H1 (cell line): ENCODE measurements around the gene DPYD. TPM values are rescaled to one million over a fixed set of nuclear protein-coding genes. Genes with fewer than 3 reads are reported as not detected.

Source experiments
- CTCF ChIA-PET: fragments of 300-600 bp; sonication (Branson Sonifier 250); formaldehyde crosslinking; loops from one replicate; lab custom pipeline; 2021; ENCODE audit not compliant: partially characterized antibody; lab: Charles Lee
- POLR2A ChIA-PET: fragments of 300-600 bp; sonication (Branson Sonifier 250); formaldehyde crosslinking; loops from one replicate; lab custom pipeline; 2021; ENCODE audit warnings: inconsistent platforms; ENCODE audit not compliant: partially characterized antibody; lab: Charles Lee
- DNase-seq, 2 experiments: peaks; one replicate each; pipeline versions ENCODE4 v3.0.0 to v3.0.0-alpha.2; 2010 to 2022; ENCODE audit warnings: low spot score in 2 of 2, low read depth in 1 of 2, mixed read lengths in 1 of 2
- FAIRE-seq: peaks from 2 replicates; lab custom pipeline; 2011; peaks lifted over from hg19 to GRCh38; lab: Jason Lieb, UNC
- H2AFZ ChIP-seq: 2 replicates; pipeline ENCODE4 v1.8.1; 2012; ENCODE audit warnings: low read length, inconsistent platforms
- H2AK5ac ChIP-seq: 2 replicates; pipeline ENCODE4 v1.6.1; 2013; ENCODE audit warnings: low read depth, low read length
- H2BK120ac ChIP-seq: replicated peaks from 2 replicates; pipeline ENCODE3; 2013; ENCODE audit warnings: low read depth, low read length, inconsistent platforms
- H2BK12ac ChIP-seq: 2 replicates; pipeline ENCODE4 v1.6.1; 2013; ENCODE audit warnings: low read depth, low read length
- H2BK15ac ChIP-seq: 2 replicates; pipeline ENCODE4 v1.6.1; 2013; ENCODE audit warnings: low read length
- H2BK20ac ChIP-seq: 2 replicates; pipeline ENCODE4 v1.6.1; 2013; ENCODE audit warnings: low read length
- H2BK5ac ChIP-seq: 2 replicates; pipeline ENCODE4 v1.6.1; 2013; ENCODE audit warnings: low read depth, low read length
- H3K14ac ChIP-seq: 2 replicates; pipeline ENCODE4 v1.6.1; 2013; ENCODE audit warnings: inconsistent platforms; ENCODE audit not compliant: insufficient read length
- H3K18ac ChIP-seq: 2 replicates; pipeline ENCODE4 v1.6.1; 2013; ENCODE audit warnings: low read length; ENCODE audit errors: extremely low read depth
- H3K23ac ChIP-seq: 2 replicates; pipeline ENCODE4 v1.6.1; 2013; ENCODE audit warnings: inconsistent platforms; ENCODE audit not compliant: insufficient read length
- H3K23me2 ChIP-seq: 2 replicates; pipeline ENCODE4 v1.6.1; 2013; ENCODE audit warnings: low read depth, low read length
- H3K27ac ChIP-seq: 2 replicates; pipeline ENCODE4 v1.6.1; 2011; ENCODE audit warnings: low read depth, low read length, inconsistent platforms
- H3K27me3 ChIP-seq, 4 experiments: replicated peaks in 1 of 4; 1 replicate in 1 of 4; 2 replicates in 3 of 4; pipeline versions ENCODE4 v1.6.1 to v1.8.1; 2011 to 2013; ENCODE audit warnings: low read length in 3 of 4, mild to moderate bottlenecking in 3 of 4, inconsistent platforms in 2 of 4, mixed read lengths in 2 of 4, moderate library complexity in 1 of 4; ENCODE audit not compliant: control insufficient read depth in 3 of 4, insufficient read depth in 3 of 4; ENCODE audit errors: extremely low read depth in 1 of 4
- H3K36me3 ChIP-seq, 4 experiments: 2 replicates each; pipeline versions ENCODE4 v1.6.1 to v1.8.1; 2011 to 2013; ENCODE audit warnings: mild to moderate bottlenecking in 4 of 4, low read length in 3 of 4, moderate library complexity in 2 of 4, control low read depth in 1 of 4, inconsistent platforms in 1 of 4; ENCODE audit not compliant: insufficient read depth in 4 of 4, control insufficient read depth in 2 of 4
- H3K4ac ChIP-seq: replicated peaks from 2 replicates; pipeline ENCODE3; 2013; ENCODE audit warnings: low read length, low read depth, mixed read lengths, inconsistent platforms; ENCODE audit not compliant: insufficient read length
- H3K4me1 ChIP-seq, 4 experiments: replicated peaks in 1 of 4; 1 replicate in 1 of 4; 2 replicates in 3 of 4; pipeline versions ENCODE4 v1.6.1 to v1.8.1; 2011 to 2013; ENCODE audit warnings: low read length in 3 of 4, inconsistent platforms in 2 of 4, mixed read lengths in 1 of 4; ENCODE audit not compliant: insufficient read depth in 4 of 4, control insufficient read depth in 3 of 4
- H3K4me2 ChIP-seq, 2 experiments: 2 replicates each; pipeline versions ENCODE4 v1.6.1 to v1.8.1; 2011 to 2013; ENCODE audit warnings: low read depth in 2 of 2, low read length in 2 of 2, control low read depth in 1 of 2, inconsistent platforms in 1 of 2, mild to moderate bottlenecking in 1 of 2; ENCODE audit not compliant: insufficient read depth in 1 of 2
- H3K4me3 ChIP-seq, 4 experiments: fragments of 200-600, 300-600 bp in 1 of 4; sonication (generic), shearing (Covaris generic), sonication (Bioruptor Twin) in 1 of 4; 2 replicates each; pipeline versions ENCODE4 v1.5.1 to v1.8.1; 2011 to 2016; ENCODE audit warnings: low read length in 4 of 4, low read depth in 3 of 4, control low read depth in 2 of 4, inconsistent platforms in 2 of 4, mild to moderate bottlenecking in 2 of 4, mixed read lengths in 1 of 4, moderate library complexity in 1 of 4; ENCODE audit not compliant: insufficient read depth in 2 of 4; ENCODE audit errors: extremely low read depth in 1 of 4
- H3K56ac ChIP-seq: replicated peaks from 2 replicates; pipeline ENCODE3; 2013; ENCODE audit warnings: low read depth, mild to moderate bottlenecking, mixed read lengths, low read length, inconsistent platforms; ENCODE audit not compliant: insufficient read length
- H3K79me1 ChIP-seq: 2 replicates; pipeline ENCODE4 v1.6.1; 2013; ENCODE audit warnings: low read depth, low read length, control low read depth
- H3K79me2 ChIP-seq, 2 experiments: 2 replicates each; pipeline versions ENCODE4 v1.6.1 to v1.8.1; 2012 to 2013; ENCODE audit warnings: low read length in 2 of 2, mild to moderate bottlenecking in 2 of 2, inconsistent platforms in 1 of 2; ENCODE audit not compliant: insufficient read depth in 2 of 2, control insufficient read depth in 1 of 2
- H3K9ac ChIP-seq, 4 experiments: replicated peaks in 1 of 4; 1 replicate in 1 of 4; 2 replicates in 3 of 4; pipeline versions ENCODE4 v1.6.1 to v1.8.1; 2011 to 2013; ENCODE audit warnings: low read depth in 3 of 4, low read length in 3 of 4, control low read depth in 2 of 4, mild to moderate bottlenecking in 2 of 4, moderate library complexity in 2 of 4, inconsistent platforms in 1 of 4; ENCODE audit errors: extremely low read depth in 1 of 4
- H3K9me3 ChIP-seq, 2 experiments: 2 replicates each; pipeline versions ENCODE4 v1.6.1 to v1.8.1; 2012 to 2013; ENCODE audit warnings: mild to moderate bottlenecking in 2 of 2, moderate library complexity in 2 of 2, control low read depth in 1 of 2, inconsistent platforms in 1 of 2, low read depth in 1 of 2, low read length in 1 of 2, mixed read lengths in 1 of 2; ENCODE audit not compliant: insufficient read depth in 2 of 2
- H4K20me1 ChIP-seq, 2 experiments: replicated peaks in 1 of 2; 2 replicates each; pipeline versions ENCODE3 to v1.8.1; 2011 to 2013; ENCODE audit warnings: inconsistent platforms in 2 of 2, low read length in 2 of 2, mild to moderate bottlenecking in 1 of 2; ENCODE audit not compliant: insufficient read depth in 2 of 2, control insufficient read depth in 1 of 2
- H4K5ac ChIP-seq: 2 replicates; pipeline ENCODE4 v1.6.1; 2013; ENCODE audit warnings: low read length, low read depth, mixed read lengths, inconsistent platforms; ENCODE audit not compliant: insufficient read length
- H4K8ac ChIP-seq: 2 replicates; pipeline ENCODE4 v1.8.0; 2013; ENCODE audit warnings: mild to moderate bottlenecking, moderate library complexity, low read length, inconsistent platforms; ENCODE audit not compliant: insufficient read depth; ENCODE audit errors: extremely low read depth
- H4K91ac ChIP-seq: replicated peaks from 2 replicates; pipeline ENCODE3; 2013; ENCODE audit warnings: low read length, mixed read lengths, inconsistent platforms; ENCODE audit not compliant: insufficient read length
- ATF3 ChIP-seq: IDR thresholded peaks from 2 replicates; pipeline ENCODE4 v1.6.1; 2011; ENCODE audit warnings: low read depth, mild to moderate bottlenecking, low read length; ENCODE audit not compliant: insufficient read depth
- BACH1 ChIP-seq: IDR thresholded peaks from 2 replicates; pipeline ENCODE4 v1.6.1; 2012; ENCODE audit warnings: low read length, improper control_type of control experiment
- CTCF ChIP-seq, 3 experiments: IDR thresholded peaks; 1 replicate in 2 of 3; 2 replicates in 1 of 3; pipeline versions ENCODE4 v1.5.1 to v1.6.1; 2011; ENCODE audit warnings: low read length in 3 of 3, mild to moderate bottlenecking in 3 of 3, inconsistent platforms in 2 of 3, low read depth in 1 of 3, moderate library complexity in 1 of 3; ENCODE audit not compliant: insufficient read depth in 1 of 3; ENCODE audit errors: control extremely low read depth in 1 of 3
- EP300 ChIP-seq, 2 experiments: IDR thresholded peaks; 1 replicate in 1 of 2; 2 replicates in 1 of 2; pipeline ENCODE4 v1.6.1; 2011 to 2012; ENCODE audit warnings: low read depth in 2 of 2, low read length in 2 of 2, mild to moderate bottlenecking in 2 of 2, borderline replicate concordance in 1 of 2, inconsistent platforms in 1 of 2, moderate library complexity in 1 of 2
- GABPA ChIP-seq: IDR thresholded peaks from 2 replicates; pipeline ENCODE4 v1.6.1; 2011; ENCODE audit warnings: mild to moderate bottlenecking, low read length, moderate library complexity, borderline replicate concordance; ENCODE audit not compliant: insufficient read depth
- GTF2F1 ChIP-seq: IDR thresholded peaks from 2 replicates; pipeline ENCODE4 v1.6.1; 2012; ENCODE audit warnings: low read depth, low read length, improper control_type of control experiment, borderline replicate concordance
- KDM1A ChIP-seq: fragments of 200-600, 300-600 bp; sonication (generic); IDR thresholded peaks from 2 replicates; pipeline ENCODE4 v1.7.1; 2016; ENCODE audit warnings: mild to moderate bottlenecking, low read length, borderline replicate concordance
- RFX5 ChIP-seq: IDR thresholded peaks from 2 replicates; pipeline ENCODE4 v1.6.1; 2011; ENCODE audit warnings: low read depth, low read length, improper control_type of control experiment, borderline replicate concordance
- SIRT6 ChIP-seq: IDR thresholded peaks from one replicate; pipeline ENCODE4 v1.7.1; 2012; ENCODE audit warnings: low read length, inconsistent platforms
- SP2 ChIP-seq: IDR thresholded peaks from 2 replicates; pipeline ENCODE4 v1.6.1; 2012; ENCODE audit warnings: mild to moderate bottlenecking, low read length, inconsistent platforms
- SUZ12 ChIP-seq: fragments of 200-600 bp; sonication (generic); IDR thresholded peaks from 2 replicates; pipeline ENCODE4 v1.6.1; 2012; ENCODE audit warnings: mild to moderate bottlenecking, inconsistent platforms, low read length, moderate library complexity, mixed read lengths
- TBP ChIP-seq: IDR thresholded peaks from 2 replicates; pipeline ENCODE4 v1.6.1; 2011; ENCODE audit warnings: low read depth, low read length, improper control_type of control experiment
- WGBS, 2 experiments: shearing (Covaris generic) in 1 of 2; methylation state at CpG; one replicate each; pipeline versions ENCODE4 v1.1.6 to v1.1.7; 2013 to 2015; ENCODE audit warnings: low lambda C conversion rate in 2 of 2, mixed read lengths in 2 of 2, inconsistent platforms in 1 of 2, low coverage in 1 of 2, missing lambda C conversion rate in 1 of 2; ENCODE audit not compliant: insufficient replicate concordance in 2 of 2, insufficient coverage in 1 of 2, insufficient read length in 1 of 2; ENCODE audit errors: extremely low coverage in 1 of 2, missing lambda C conversion rate in 1 of 2; 5-methylcytosine and 5-hydroxymethylcytosine counted together
- polyA plus RNA-seq, 7 experiments: library from polyadenylated mRNA; depleted of rRNA in 3 of 7; stranded (reverse) in 5 of 7; unstranded in 2 of 7; fragments of >200 nt in 5 of 7; fragments of 200-250 nt in 2 of 7; gene quantifications; 1 replicate in 5 of 7; 2 replicates in 1 of 7; 4 replicates in 1 of 7; pipeline versions ENCODE4 v1.2.1 to v1.2.3, GENCODE V29; 2011 to 2013; ENCODE audit warnings: missing spikeins in 2 of 7, mixed read lengths in 2 of 7
- total RNA-seq: library from RNA; stranded (reverse); fragmentation: NEBNext Ultra II Directional; extraction: Animal tissue kit (Norgen Biotek cat#: 25700); gene quantifications from 2 replicates; pipeline ENCODE4 v1.2.1, GENCODE V29; 2021

Gene DPYD
- total and polyA plus RNA-seq, 2 of the 8 experiments (the other 6 are each of a cell fraction or from before 2014, with no cell fraction given), result 0.29 to 0.73 TPM

- Histone ChIP-seq H3K79me1 (no peaks in the 10 kb centered on the region), H3K4me3 (no peak overlapping the region), H2AK5ac (no peak overlapping the region), H3K23ac (no peak overlapping the region), H2AFZ (no peak overlapping the region), H3K9ac (no peak overlapping the region), H3K14ac (no peak overlapping the region), H3K27me3 (no peaks in the 10 kb centered on the region), H3K18ac (no peak overlapping the region), H4K8ac (no peak overlapping the region), H3K23me2 (no peaks in the 10 kb centered on the region), H3K4me1 (no peaks in the 10 kb centered on the region), H2BK15ac (no peak overlapping the region), H3K56ac (no peak overlapping the region), H3K4ac (no peak overlapping the region), H4K5ac (no peak overlapping the region), H3K36me3 (no peaks in the 10 kb centered on the region), H3K27ac (no peak overlapping the region), H2BK20ac (no peak overlapping the region), H2BK12ac (no peak overlapping the region), H2BK5ac (no peak overlapping the region), H4K91ac (no peak overlapping the region), H2BK120ac (no peak overlapping the region), H4K20me1 (no peaks in the 10 kb centered on the region), H3K4me2 (no peak overlapping the region), H3K9me3 (no peaks in the 10 kb centered on the region), H3K79me2 (no peaks in the 10 kb centered on the region)
- CTCF ChIA-PET, result no interaction called here
- FAIRE-seq (no peak), DNase-seq (no peak)
- WGBS, 2 experiments, result 88% methylated on average over 2 of the region's 2 CpGs; no CpG with 5 or more reads in 1 of the 2 experiments
- POLR2A ChIA-PET, result no interaction called here
- no peak for TF ChIP-seq CTCF (IDR thresholded peaks at IDR 0.05; ENCODE audit: control extremely low read depth in 1 of 3, insufficient read depth in 1 of 3, low read depth in 1 of 3, low read length in 3 of 3)
- TF ChIP-seq ATF3, result no peak
- TF ChIP-seq SP2, result no peak
- TF ChIP-seq SUZ12, result no peak
- no peak for TF ChIP-seq SIRT6
- TF ChIP-seq RFX5, result no peak
- no peak for TF ChIP-seq BACH1
- no peak for TF ChIP-seq TBP
- TF ChIP-seq KDM1A, result no peak
- TF ChIP-seq GABPA, result no peak
- TF ChIP-seq EP300 (IDR thresholded peaks at IDR 0.05; ENCODE audit: borderline replicate concordance in 1 of 2, low read depth in 2 of 2, low read length in 2 of 2), result no peak
- no peak for TF ChIP-seq GTF2F1
These were observed 115.7 kb downstream of the DPYD start for GRCh38 chr1:97805093-97805492.
